C4-2B (cell line): ENCODE data around the gene CYS1.

ENCODE experiments used
- H3K27ac ChIP-seq: fragments of 450-650 bp; 2 replicates; pipeline ENCODE4 v1.5.1; 2017
- ZFX ChIP-seq: fragments of 450-650 bp; IDR thresholded peaks from 2 replicates; pipeline ENCODE4 v1.6.1; 2017
- TF ChIP-seq, protein P1 (sequence below): fragments of 450-650 bp; conservative IDR thresholded peaks from 2 replicates; pipeline ENCODE4 v1.5.1; 2017; ENCODE audit warnings: mild to moderate bottlenecking

CYS1 gene

DNA sequence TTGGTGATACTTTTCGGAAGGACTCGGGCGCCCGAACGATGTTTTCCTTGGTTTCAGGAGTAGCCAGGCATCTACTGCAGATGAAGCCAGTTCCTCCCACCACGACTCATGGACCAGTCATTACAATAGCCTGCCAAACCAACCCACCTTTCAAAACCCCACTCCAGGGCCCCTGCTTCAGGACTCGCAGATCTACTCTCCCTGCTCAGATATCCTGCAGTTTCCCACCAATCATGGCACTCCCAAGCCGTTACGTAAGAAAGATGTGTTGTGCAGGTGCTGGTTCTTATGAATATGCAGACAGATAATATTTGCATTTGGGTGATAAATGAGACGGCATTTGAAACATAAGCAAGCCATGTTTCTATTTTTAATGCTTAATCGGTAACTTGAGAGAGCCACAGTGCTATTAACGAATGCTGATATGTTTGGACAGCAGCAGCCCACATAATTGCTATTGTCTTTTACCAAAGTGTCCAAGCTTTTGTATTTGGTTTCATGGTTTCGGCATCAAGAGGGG, 3.5 kb upstream of the CYS1 start:
- no peak for TF ChIP-seq ZFX
- TF ChIP-seq, protein P1, sequence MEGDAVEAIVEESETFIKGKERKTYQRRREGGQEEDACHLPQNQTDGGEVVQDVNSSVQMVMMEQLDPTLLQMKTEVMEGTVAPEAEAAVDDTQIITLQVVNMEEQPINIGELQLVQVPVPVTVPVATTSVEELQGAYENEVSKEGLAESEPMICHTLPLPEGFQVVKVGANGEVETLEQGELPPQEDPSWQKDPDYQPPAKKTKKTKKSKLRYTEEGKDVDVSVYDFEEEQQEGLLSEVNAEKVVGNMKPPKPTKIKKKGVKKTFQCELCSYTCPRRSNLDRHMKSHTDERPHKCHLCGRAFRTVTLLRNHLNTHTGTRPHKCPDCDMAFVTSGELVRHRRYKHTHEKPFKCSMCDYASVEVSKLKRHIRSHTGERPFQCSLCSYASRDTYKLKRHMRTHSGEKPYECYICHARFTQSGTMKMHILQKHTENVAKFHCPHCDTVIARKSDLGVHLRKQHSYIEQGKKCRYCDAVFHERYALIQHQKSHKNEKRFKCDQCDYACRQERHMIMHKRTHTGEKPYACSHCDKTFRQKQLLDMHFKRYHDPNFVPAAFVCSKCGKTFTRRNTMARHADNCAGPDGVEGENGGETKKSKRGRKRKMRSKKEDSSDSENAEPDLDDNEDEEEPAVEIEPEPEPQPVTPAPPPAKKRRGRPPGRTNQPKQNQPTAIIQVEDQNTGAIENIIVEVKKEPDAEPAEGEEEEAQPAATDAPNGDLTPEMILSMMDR = no peak
- no peak overlapping the region for H3K27ac ChIP-seq

DNA sequence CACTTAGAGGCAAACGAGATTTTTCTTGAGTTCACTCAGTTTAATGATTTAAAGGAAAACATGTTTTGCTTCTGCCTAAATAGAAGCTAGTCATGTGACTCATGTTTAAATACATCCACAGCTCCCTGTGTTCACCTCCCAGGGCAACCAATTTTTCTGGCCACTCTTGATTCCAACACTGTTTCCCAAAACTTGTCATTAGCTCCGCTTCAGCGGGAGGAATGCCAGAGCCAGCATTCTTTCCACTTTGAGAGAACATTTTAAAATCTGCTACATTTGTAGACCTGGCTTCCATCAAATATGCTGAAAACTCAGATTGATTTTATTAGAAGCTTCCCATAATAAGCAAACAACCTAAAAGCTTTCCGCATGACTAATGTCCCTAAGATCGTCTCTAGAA, 2.8 kb upstream of the CYS1 start:
- TF ChIP-seq, protein P1 = no peak
- TF ChIP-seq ZFX = no peak
- H3K27ac ChIP-seq = no peak overlapping the region

DNA sequence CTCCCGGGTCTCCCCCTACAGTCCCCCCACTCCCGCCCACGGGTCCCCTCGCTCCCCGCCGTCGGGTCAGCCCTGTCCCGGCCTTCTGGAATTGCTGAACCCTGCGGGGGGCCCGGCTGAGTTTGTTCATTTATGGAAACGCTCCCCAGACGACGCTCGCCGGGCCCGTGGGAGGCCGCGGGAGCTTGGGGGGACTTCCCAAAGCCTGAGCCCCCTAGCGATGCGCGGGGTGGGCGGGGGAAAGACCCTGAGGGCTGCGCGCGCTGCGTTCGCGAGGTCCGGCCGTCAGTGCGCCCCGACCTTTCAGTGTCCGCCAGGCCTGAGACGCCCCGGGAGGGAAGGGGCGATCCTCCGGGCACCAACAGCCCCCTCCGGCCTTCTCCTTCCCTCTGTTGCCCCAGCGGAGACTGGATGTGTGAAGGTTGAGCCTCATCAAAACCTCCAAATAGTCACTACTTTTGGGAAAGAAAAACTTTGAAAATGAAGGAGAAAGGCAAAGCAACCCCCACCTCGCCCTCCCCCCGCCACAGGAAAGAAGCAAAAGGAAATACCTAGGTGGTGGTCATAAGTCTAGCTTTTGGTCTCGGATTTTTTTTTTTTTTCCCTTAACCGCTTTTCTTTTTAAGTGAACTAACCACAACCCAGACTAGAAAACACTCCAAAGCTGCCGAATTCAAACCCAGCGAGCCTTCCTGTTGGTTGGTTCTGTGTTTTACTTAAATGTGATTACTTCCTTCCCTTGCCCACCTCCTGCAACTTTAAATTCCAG, 509 bp upstream of the CYS1 start:
- TF ChIP-seq, protein P1 = no peak
- no peak for TF ChIP-seq ZFX
- H3K27ac ChIP-seq = no peak overlapping the region

DNA sequence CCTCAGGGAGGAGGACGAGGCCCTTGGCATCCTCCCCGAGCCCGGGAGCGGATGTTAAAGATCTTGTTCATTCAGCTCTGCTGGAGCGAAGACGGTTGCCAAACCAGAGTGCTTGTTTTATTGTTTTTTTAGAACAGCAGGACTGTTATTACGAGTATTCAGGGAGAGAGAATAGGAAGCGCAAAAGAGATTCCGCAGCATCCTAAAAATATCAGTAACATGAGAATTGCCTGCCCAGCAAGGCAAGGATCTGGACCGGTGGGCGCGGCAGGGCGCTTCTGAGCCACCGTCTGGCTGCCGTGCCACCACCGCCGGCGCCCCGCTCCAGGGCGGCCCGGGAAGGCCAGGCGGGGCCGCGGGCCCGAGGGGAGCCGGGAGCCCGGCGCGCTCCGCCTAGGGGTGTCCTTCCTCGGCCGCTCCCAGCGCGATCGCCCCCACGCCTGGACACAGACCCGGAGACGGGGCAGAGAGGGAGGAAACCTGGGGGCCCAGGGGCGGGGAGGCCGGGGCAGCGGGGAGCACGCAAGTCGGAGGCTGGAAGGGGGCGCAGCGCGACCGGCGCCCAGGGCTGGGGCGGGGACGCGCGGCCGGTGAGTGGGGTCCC, 843 bp downstream of the CYS1 start:
- no peak overlapping the region for H3K27ac ChIP-seq
- no peak for TF ChIP-seq ZFX
- TF ChIP-seq, protein P1 = no peak

DNA sequence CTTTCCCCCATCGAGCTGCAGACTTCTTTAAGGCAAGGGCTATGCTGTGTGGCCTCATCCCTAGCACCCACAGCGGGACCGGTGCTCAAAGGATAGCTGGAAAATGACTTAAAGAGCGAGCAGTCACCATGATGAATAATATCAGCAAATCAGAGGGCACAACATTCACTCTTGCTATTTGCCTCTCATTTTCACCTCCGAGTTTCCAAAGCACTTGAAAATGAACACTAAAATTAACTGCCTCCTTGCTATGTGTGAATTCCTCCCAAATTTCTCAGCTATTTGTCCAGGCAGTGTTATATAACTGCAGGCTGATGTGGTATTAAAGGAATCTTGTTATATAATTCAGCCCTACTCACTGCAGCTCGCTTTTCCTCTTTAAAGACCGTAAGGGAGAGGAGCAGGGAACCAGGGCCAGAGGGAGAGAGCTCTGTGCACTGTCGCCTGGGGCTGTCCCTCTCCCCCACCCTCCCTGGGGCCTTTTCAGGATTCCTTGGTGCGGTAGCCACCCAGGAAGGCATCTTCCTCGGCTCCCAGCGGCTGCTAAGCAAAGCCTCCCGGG, 1.4 kb downstream of the CYS1 start:
- no peak overlapping the region for H3K27ac ChIP-seq
- no peak for TF ChIP-seq ZFX
- TF ChIP-seq, protein P1 = no peak

DNA sequence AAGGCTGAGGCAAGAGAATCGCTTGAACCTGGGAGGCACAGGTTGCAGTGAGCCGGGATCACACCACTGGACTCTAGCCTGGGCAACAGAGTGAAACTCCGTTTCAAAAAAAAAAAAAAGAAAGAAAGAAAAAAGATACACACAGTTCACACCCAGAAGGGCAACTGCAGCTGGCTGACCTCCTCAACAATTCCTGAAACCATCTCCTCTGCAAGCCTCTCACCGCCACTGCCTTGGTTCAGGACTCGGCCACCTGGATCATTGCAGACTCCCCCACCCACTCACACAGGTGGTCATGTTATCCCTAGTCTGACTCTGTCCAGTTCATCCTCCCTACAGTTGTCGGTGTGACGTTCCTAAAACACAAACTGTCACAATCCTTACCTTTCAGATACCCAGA, 2.2 kb downstream of the CYS1 start:
- H3K27ac ChIP-seq = no peak overlapping the region
- TF ChIP-seq, protein P1 = no peak
- TF ChIP-seq ZFX = no peak

DNA sequence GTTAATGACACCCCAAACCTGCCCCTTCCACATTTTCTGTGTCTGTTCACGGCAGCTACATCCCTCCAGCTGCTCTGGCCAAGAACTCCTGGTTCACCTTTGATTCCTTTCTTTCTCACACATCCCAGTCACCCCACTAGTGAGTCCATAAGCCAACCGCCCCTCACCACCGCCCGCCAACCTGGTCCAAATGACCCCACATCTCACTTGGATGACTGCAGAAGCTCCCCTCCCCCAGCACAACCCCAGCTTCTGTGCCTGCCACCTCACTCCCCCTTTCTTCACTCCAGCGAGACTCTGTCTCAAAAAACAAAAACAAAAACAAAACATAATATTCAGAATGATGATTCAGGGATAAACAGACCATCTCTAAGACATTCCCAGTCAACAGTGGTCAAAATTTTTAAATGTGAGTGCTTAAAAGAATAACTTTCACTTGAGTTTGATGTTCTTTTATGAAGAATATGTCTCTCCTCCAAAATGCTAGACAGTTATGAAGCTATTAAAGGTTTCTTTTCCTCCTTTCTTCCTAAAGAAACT, 3.2 kb downstream of the CYS1 start:
- TF ChIP-seq, protein P1 = no peak
- TF ChIP-seq ZFX = no peak
- H3K27ac ChIP-seq = no peak overlapping the region
